SU-DHL-6 (cell line): Measurements from ENCODE around the gene RXRG.

Experiments
- H2AFZ ChIP-seq: fragments of 200-600 bp; sonication (generic); 2 replicates; pipeline ENCODE4 v1.6.1; 2014; ENCODE audit warnings: low read depth, mild to moderate bottlenecking, moderate library complexity, mixed read lengths, antibody characterized with exemption, low read length; ENCODE audit not compliant: severe bottlenecking
- H3F3A ChIP-seq: fragments of 200-600 bp; shearing (Covaris generic); 2 replicates; pipeline ENCODE4 v1.6.0; 2016; ENCODE audit warnings: antibody characterized with exemption, mild to moderate bottlenecking; ENCODE audit not compliant: insufficient read depth
- H3K27ac ChIP-seq: fragments of 200-600 bp; sonication (generic); 2 replicates; pipeline ENCODE4 v1.5.1; 2016; ENCODE audit warnings: low read depth, mild to moderate bottlenecking, low read length, moderate library complexity, mixed read lengths
- H3K27me3 ChIP-seq: fragments of 200-600 bp; sonication (generic), shearing (Covaris generic); 2 replicates; pipeline ENCODE4 v1.6.0; 2014; ENCODE audit warnings: mild to moderate bottlenecking, low read length
- H3K36me3 ChIP-seq: fragments of 200-600 bp; sonication (generic); 2 replicates; pipeline ENCODE4 v1.6.1; 2014; ENCODE audit warnings: mild to moderate bottlenecking, low read length, mixed read lengths
- H3K4me2 ChIP-seq: fragments of 300-600, 200-600 bp; shearing (Covaris generic), sonication (generic); 2 replicates; pipeline ENCODE4 v1.6.0; 2014; ENCODE audit warnings: low read length, low read depth, mild to moderate bottlenecking; ENCODE audit not compliant: poor library complexity, severe bottlenecking
- H3K4me3 ChIP-seq: fragments of 200-600 bp; sonication (generic); 2 replicates; pipeline ENCODE4 v1.5.1; 2014; ENCODE audit warnings: antibody characterized with exemption, low read length, mild to moderate bottlenecking, mixed read lengths; ENCODE audit not compliant: insufficient read depth, poor library complexity, severe bottlenecking
- H3K79me2 ChIP-seq: fragments of 200-600 bp; sonication (generic); 2 replicates; pipeline ENCODE4 v1.6.1; 2014; ENCODE audit warnings: mild to moderate bottlenecking, low read length, moderate library complexity; ENCODE audit not compliant: insufficient read depth
- H3K9ac ChIP-seq: fragments of 200-600 bp; sonication (generic); 2 replicates; pipeline ENCODE4 v1.7.0; 2014; ENCODE audit warnings: mild to moderate bottlenecking, low read length
- H3K9me2 ChIP-seq: fragments of 200-600 bp; sonication (generic); replicated peaks from 2 replicates; pipeline ENCODE4 v1.6.1; 2014; ENCODE audit warnings: low read length; ENCODE audit not compliant: insufficient read depth
- H3K9me3 ChIP-seq: fragments of 200-600 bp; sonication (generic); 2 replicates; pipeline ENCODE4 v1.6.1; 2014; ENCODE audit warnings: low read length, mixed read lengths; ENCODE audit not compliant: insufficient read depth
- H4K20me1 ChIP-seq: fragments of 200-600 bp; sonication (generic); 2 replicates; pipeline ENCODE4 v1.6.1; 2014; ENCODE audit warnings: low read depth, mild to moderate bottlenecking, antibody characterized with exemption, low read length, moderate library complexity, mixed read lengths
- CTCF ChIP-seq: fragments of 200-600 bp; sonication (generic); IDR thresholded peaks from one replicate; pipeline ENCODE4 v1.5.1; 2017; ENCODE audit warnings: antibody characterized with exemption, mild to moderate bottlenecking, low read length, moderate library complexity; ENCODE audit not compliant: insufficient read depth, poor library complexity, severe bottlenecking
- EZH2phosphoT487 ChIP-seq: fragments of 200-600 bp; sonication (generic), shearing (Covaris generic); conservative IDR thresholded peaks from 2 replicates; pipeline ENCODE4 v1.6.1; 2018; ENCODE audit warnings: mild to moderate bottlenecking, antibody characterized with exemption, low read length, moderate library complexity, mixed read lengths

RXRG gene

GRCh38 chr1:165456861-165457260 is 11.9 kb upstream of the RXRG start:
- Histone ChIP-seq H3K9me2 (no peaks in the 10 kb centered on the region), H3K9ac (no peak overlapping the region), H4K20me1 (no peaks in the 10 kb centered on the region), H3K36me3 (no peaks in the 10 kb centered on the region), H3K4me2 (no peak overlapping the region), H3K27ac (no peak overlapping the region), H2AFZ (no peak overlapping the region), H3F3A (no peaks in the 10 kb centered on the region), H3K9me3 (no peaks in the 10 kb centered on the region), H3K27me3 (no peaks in the 10 kb centered on the region), H3K79me2 (no peaks in the 10 kb centered on the region), H3K4me3 (no peak overlapping the region)
- no peak for TF ChIP-seq EZH2phosphoT487
- TF ChIP-seq CTCF = no peak

- H3K4me2 ChIP-seq = no peak overlapping the region
- no peak overlapping the region for H3K4me3 ChIP-seq
- no peaks in the 10 kb centered on the region for H3K9me3 ChIP-seq
- no peaks in the 10 kb centered on the region for H3K36me3 ChIP-seq
- no peaks in the 10 kb centered on the region for H3F3A ChIP-seq
- no peak overlapping the region for H3K9ac ChIP-seq
- no peak overlapping the region for H2AFZ ChIP-seq
- TF ChIP-seq EZH2phosphoT487 (no peak), CTCF (no peak)
- H3K27me3 ChIP-seq = no peaks in the 10 kb centered on the region
- H3K9me2 ChIP-seq = no peaks in the 10 kb centered on the region
- H3K79me2 ChIP-seq = no peaks in the 10 kb centered on the region
- no peaks in the 10 kb centered on the region for H4K20me1 ChIP-seq
- H3K27ac ChIP-seq = no peak overlapping the region
Measured at GRCh38 chr1:165456114-165456513, 11.2 kb upstream of the RXRG start.

- Histone ChIP-seq H3K36me3 (no peaks in the 10 kb centered on the region), H3K9me3 (no peaks in the 10 kb centered on the region), H3K4me3 (no peak overlapping the region), H4K20me1 (no peaks in the 10 kb centered on the region), H3K79me2 (no peaks in the 10 kb centered on the region), H3K9ac (no peak overlapping the region), H3F3A (no peaks in the 10 kb centered on the region), H3K27ac (no peak overlapping the region), H3K4me2 (no peak overlapping the region), H2AFZ (no peak overlapping the region), H3K27me3 (no peaks in the 10 kb centered on the region), H3K9me2 (no peaks in the 10 kb centered on the region)
- no peak for TF ChIP-seq EZH2phosphoT487
Measured at GRCh38 chr1:165455111-165455510, 10.2 kb upstream of the RXRG start.

- no peaks in the 10 kb centered on the region for H4K20me1 ChIP-seq
- no peaks in the 10 kb centered on the region for H3K36me3 ChIP-seq
- no peaks in the 10 kb centered on the region for H3K27me3 ChIP-seq
Measured at GRCh38 chr1:165454091-165454610, 9.2 kb upstream of the RXRG start.

More at GRCh38 chr1:165454091-165454610, 9.2 kb upstream of the RXRG start:
- Histone ChIP-seq H3K27ac (no peak overlapping the region), H3K9me2 (no peaks in the 10 kb centered on the region), H3K9ac (no peak overlapping the region), H3K79me2 (no peaks in the 10 kb centered on the region), H3K4me3 (no peak overlapping the region), H3F3A (no peaks in the 10 kb centered on the region), H2AFZ (no peak overlapping the region), H3K9me3 (no peaks in the 10 kb centered on the region), H3K4me2 (no peak overlapping the region)
- TF ChIP-seq CTCF (no peak), EZH2phosphoT487 (no peak)
